ENCODE measurements around the gene BABAM2.
"Not testable (repeated sequence)": the region's sequence is repeated elsewhere in the genome, so short reads cannot be mapped to it uniquely, and the experiment has no call there.

BABAM2 gene

GRCh38 chr2:28224648-28225472 lies 334.3 kb downstream of the BABAM2 start:
- DNase-seq = no peak

- DNase-seq = no peak
These were observed 335.0 kb downstream of the BABAM2 start for GRCh38 chr2:28225473-28226080.

GRCh38 chr2:28226558-28226957 lies 336.0 kb downstream of the BABAM2 start:
- DNase-seq = no peak

DNA sequence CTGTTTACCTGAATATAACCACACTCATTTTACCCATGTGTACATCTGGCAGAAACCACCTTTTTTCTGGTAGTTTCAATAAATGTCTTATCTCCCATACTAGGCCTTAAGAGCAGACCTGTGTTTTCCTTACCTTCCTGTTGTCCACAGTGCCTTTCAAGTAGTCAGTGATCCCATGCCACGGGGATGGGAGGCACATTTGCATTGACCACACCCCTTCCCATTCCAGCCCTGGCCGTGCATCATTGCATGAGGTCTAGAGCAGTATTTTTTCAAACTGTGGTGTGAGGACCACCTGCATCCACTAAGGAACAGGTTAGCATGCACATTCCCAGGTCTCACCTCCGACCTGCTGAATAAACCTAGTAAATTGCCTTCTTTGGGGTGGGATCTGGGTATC lies 337.0 kb downstream of the BABAM2 start:
- no peak for DNase-seq

DNA sequence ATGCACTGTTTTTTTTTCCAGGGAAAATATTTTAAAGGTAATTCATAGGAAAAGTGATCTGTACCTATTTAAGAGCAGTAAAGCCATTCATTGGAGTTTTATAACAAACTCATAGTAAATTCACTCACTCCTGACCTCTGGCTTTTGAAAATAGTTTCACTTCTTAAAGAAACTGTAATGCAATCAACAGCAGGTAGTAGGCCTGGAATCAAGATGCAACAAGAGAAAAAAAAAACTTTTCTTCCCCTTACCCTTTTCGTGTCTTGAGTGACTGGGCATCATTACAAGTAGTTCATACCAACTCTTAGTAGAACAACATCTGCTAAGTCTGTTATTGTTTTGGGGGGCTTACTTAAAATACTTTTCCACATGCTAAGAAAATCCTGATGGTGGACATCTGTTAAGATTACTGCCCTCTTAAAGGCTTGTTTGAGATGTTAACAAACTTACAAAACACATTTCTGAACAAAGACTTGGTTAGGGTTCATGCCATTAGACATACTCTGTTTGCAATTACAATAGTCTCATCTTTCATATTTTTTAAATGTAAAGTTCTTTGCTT lies 338.0 kb downstream of the BABAM2 start:
- DNase-seq = no peak

- DNase-seq = no peak
These were observed 340.6 kb downstream of the BABAM2 start for GRCh38 chr2:28231110-28231631.

DNA sequence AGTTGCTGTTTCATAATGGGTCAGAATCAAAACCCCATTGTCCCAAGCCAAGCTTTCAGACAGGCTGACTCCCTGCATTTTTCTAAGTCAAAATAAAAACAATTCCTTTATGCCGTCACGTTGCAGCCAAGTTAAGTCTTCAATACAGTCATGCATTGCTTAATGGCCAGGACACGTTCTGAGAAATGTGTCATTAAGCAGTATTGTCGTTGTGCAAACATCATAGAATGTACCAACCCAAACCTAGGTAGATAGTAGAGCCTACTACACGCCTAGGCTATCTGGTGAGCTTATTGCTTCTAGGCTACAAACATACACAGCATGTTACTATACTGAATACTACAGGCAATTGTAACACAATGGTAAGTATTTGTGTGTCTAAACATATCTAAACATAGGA lies 341.8 kb downstream of the BABAM2 start:
- DNase-seq = no peak

DNA sequence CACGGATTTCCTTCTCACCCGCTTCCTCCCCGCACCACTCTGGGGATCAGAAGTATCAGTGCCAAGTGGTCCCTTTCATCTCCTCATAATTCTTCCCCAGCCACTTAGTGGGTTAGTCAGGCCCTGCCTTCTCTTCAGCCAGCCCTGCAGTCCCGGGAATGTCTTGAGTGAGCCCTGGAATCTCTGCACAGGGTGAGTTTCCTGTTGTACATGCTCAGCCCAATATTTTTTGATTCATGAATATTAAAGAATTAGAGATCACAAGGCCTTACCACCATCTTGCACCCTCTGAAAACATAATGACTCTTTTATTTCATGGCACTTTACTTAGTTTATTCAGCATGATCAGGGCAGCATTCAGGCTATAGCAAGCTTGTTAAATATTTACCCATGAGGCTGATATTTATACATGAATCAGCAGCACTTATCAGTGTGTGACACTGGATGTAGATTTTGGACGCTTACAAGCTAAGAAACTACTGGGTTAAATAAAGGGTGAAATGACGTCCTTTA lies 342.7 kb downstream of the BABAM2 start:
- DNase-seq = peak; percentile 66

DNA sequence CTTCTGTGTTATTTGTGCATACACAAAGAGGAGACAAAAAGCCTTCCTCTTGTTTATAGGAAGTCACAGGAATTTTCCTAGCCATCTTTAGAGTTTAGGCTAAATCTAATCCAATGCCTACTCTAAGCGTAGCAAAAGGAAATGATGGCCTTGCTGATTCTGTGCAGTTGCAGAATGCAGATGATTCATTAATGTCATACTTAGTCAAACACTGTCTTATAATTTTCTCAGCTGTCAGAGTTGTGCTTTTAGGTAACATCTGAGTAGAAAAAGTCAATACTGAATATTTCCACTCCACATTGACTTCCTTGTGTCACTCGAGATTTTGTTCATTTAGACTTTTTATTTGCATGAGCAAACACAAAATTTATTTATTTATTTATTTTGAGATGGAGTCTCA lies 344.3 kb downstream of the BABAM2 start:
- no peak for DNase-seq

DNA sequence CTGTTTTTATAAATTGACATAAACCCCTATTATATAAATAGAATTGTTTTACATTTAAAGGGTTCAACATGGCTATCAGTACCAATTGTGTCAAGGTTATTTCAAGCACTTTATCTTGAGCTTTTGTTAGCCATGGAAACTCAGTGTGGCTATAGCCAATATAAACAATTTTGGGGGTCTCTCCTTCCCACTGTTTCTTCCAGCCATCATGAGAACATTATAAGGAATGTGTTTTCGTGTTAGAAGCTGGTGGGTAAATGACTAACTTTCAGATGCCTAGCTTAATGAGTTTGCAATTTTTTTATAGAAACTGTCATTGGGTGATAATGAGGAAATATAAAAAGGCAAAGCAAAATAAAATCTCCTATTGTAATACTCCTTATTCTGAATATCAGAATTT lies 348.7 kb downstream of the BABAM2 start:
- no peak for DNase-seq

DNA sequence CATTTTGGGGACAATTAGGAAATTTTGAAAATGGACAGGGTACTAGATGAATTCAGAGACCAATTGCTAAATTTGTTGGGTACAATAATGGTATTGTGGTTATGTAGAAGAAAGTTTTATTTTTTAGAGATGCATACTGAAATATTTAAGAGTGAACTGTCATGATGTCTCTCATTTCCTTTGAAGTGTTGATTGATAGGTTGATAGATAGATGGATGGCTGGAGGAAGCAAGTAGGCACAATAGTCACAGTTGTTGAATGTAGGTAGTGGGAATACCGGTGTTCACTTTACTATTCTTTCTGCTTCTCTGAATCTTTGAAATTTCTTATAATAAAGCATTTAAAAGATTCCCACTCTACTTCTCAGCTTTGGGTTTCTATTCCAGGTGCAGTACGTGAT lies 350.4 kb downstream of the BABAM2 start:
- DNase-seq = no peak

DNA sequence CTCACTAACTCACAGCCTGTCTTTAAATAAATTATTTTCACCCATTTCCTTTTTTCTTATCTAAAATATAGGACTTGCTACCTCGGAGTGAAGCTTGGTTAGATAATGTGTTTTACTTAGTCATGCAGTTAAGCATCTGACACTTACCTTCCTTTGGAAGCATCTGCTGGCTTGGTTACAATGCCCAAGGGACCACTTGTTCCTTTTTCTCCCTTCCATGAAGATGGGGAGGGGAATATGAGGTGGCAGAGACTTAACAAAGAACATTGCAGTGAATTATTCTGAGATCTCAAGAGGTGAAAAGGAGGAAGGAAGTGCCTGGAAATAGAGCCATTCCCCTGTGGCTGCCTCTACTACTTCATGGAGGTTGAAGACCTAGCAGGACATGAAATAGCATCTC lies 356.8 kb downstream of the BABAM2 start:
- DNase-seq = no peak

- DNase-seq = peak; percentile 56
These were observed 357.2 kb downstream of the BABAM2 start for GRCh38 chr2:28247734-28248133.

- DNase-seq = peak; percentile 62
These were observed 358.0 kb downstream of the BABAM2 start for GRCh38 chr2:28248511-28248910.

DNA sequence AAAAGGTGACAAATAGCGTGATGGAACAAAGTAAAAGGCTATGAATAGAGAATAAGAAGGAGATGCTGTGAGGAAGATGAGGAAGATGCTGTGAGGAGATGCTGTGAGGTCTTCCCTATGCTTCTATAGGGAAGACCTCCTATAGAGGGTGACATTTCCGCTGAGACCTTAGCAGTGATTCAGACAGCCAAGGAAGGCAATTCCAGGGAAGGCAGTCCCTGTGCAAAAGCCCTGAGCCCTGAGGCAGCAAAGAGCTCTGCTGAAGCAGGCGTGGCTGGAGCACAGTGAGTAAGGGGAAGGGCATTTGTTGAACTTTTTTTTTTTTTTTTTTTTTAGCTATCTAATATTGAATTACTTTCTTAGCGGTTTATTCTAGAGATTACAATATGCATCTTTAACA lies 359.5 kb downstream of the BABAM2 start:
- DNase-seq = peak; percentile 97

- DNase-seq = no peak
These were observed 360.8 kb downstream of the BABAM2 start for GRCh38 chr2:28251337-28251736.

- DNase-seq = no peak
These were observed 361.8 kb downstream of the BABAM2 start for GRCh38 chr2:28252311-28252710.

GRCh38 chr2:28253543-28253942 lies 363.0 kb downstream of the BABAM2 start:
- DNase-seq = peak; percentile 55

DNA sequence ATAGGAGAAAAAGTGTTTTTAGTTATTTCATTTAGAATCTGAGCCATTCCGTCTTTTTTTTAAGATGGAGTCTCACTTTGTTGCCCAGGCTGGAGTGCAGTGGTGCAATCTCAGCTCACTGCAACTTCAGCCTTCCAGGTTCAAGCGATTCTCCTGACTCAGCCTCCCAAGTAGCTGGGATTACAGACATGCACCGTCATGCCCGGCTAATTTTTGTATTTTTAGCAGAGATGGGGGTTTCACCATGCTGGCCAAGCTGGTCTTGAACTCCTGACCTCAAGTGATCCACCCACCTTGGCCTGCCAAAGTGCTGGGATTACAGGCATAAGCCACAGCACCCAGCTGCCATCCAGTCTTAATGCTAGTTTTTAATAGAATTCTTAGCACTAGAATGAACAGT lies 364.7 kb downstream of the BABAM2 start:
- not testable (repeated sequence) for DNase-seq

- no peak for DNase-seq
These were observed 366.7 kb downstream of the BABAM2 start for GRCh38 chr2:28257182-28257581.

DNA sequence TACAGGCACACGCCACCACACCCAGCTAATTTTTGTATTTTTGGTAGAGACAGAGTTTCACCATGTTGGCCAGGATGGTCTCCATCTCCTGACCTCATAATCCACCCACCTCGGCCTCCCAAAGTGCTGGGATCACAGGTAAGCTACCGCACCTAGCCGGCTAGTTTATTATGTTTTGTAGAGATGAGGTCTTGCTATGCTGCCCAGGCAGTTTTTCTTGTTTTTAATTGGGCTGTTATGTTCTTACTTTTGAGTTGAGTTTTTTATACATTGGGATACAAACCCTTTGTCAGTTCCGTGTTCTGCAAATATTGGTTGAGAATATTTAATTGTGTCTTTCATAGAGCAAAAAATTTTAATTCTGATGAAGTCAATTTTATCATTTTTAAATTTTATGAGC lies 368.7 kb downstream of the BABAM2 start:
- DNase-seq = not testable (repeated sequence)

DNA sequence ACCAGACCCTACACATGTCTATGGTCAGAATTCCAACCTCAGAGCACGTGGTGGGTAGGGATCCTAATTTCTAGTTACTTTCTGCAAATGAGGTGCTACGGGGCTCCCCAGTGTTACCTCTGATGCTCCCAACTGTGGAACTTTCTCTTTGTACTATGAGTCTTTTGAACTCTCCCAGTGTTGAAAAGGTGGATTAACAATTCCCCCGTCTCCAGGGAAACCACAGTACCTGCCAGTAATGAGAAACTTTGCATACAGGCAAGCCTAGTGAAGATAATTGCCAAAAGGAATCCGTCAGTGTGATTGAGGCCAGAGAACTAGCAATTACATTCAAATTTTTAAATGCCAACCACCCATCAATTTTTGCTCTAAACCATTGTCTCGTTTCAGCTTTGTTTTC lies 373.2 kb downstream of the BABAM2 start:
- DNase-seq = no peak

DNA sequence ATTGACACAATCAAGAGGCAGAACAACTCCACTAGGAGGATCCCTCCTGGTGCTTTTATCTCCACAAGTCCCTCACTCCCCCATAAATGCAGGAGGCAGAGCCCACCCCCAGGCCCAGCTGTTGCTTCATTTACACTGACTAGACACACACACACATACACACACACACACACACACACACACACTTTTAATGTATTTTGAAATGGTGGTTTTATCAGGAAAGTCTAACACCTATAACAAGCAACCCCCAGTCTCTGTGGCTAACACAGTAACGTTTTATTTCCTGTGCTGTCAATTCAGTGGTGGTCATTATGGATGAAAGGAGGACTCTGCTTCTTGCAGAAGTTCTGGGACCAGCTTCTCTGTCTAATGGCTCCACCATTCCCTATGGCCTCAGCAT lies 376.8 kb downstream of the BABAM2 start:
- DNase-seq = no peak

- no peak for DNase-seq
These were observed 377.9 kb downstream of the BABAM2 start for GRCh38 chr2:28268386-28268785.
